A549 (cell line): ENCODE results near the gene ST3GAL5. TPM values are rescaled to one million over a fixed set of nuclear protein-coding genes. Genes with fewer than 3 reads are reported as not detected.

Source experiments
- ATAC-seq, 2 experiments: fragments of 200-7000 bp in 1 of 2; fragments of >200 bp in 1 of 2; cut with Nextera tagmentation in 1 of 2; cut with Tn5 transposase in 1 of 2; 3 replicates each; pipeline versions ENCODE4 v1.8.0 to v1.9.1; 2018 to 2020; ENCODE audit warnings: mild to moderate bottlenecking in 1 of 2, moderate library complexity in 1 of 2
- CTCF ChIA-PET: fragments of 300-600 bp; sonication (Branson Sonifier 250); formaldehyde crosslinking; extraction: SDS; loops from one replicate; lab custom pipeline; 2021; ENCODE audit warnings: antibody characterized with exemption, inconsistent platforms; lab: Yijun Ruan, JAX
- POLR2A ChIA-PET: fragments of 350-600 bp; formaldehyde crosslinking; extraction: SDS; loops from one replicate; lab custom pipeline; 2021; ENCODE audit warnings: antibody characterized with exemption, inconsistent platforms; lab: Yijun Ruan, JAX
- DNase-seq, 2 experiments: peaks; one replicate each; pipeline versions ENCODE4 v3.0.0 to v3.0.0-alpha.2; 2011 to 2016; ENCODE audit warnings: low read depth in 1 of 2, low spot score in 1 of 2
- FAIRE-seq: peaks from 2 replicates; lab custom pipeline; 2011; peaks lifted over from hg19 to GRCh38; lab: Jason Lieb, UNC
- H3K27ac ChIP-seq, 2 experiments: fragments of >200 bp; sonication (Bioruptor Twin); formaldehyde crosslinking; 3 replicates each; pipeline ENCODE4 v1.5.1; 2016 to 2017
- H3K4me1 ChIP-seq: fragments of >200 bp; sonication (Bioruptor Twin); formaldehyde crosslinking; 3 replicates; pipeline ENCODE4 v1.6.1; 2016
- H3K4me2 ChIP-seq: fragments of >200 bp; sonication (Bioruptor Twin); formaldehyde crosslinking; 3 replicates; pipeline ENCODE4 v1.6.1; 2016
- H3K4me3 ChIP-seq: fragments of >200 bp; sonication (Bioruptor Twin); formaldehyde crosslinking; 3 replicates; pipeline ENCODE4 v1.5.1; 2016
- H3K9me3 ChIP-seq: fragments of >200 bp; sonication (Bioruptor Twin); formaldehyde crosslinking; 3 replicates; pipeline ENCODE4 v1.6.1; 2016
- CBX8 ChIP-seq: fragments of 200-600 bp; sonication (generic); IDR thresholded peaks from 2 replicates; pipeline ENCODE4 v1.6.1; 2016
- CEBPB ChIP-seq, 2 experiments: fragments of >200 bp in 1 of 2; sonication (Bioruptor Twin) in 1 of 2; formaldehyde crosslinking in 1 of 2; IDR thresholded peaks; 2 replicates each; pipeline ENCODE4 v1.6.1; 2012 to 2016
- CTCF ChIP-seq: fragments of >200 bp; sonication (Bioruptor Twin); formaldehyde crosslinking; IDR thresholded peaks from 3 replicates; pipeline ENCODE4 v1.5.1; 2016
- EP300 ChIP-seq, 2 experiments: fragments of >200 bp; sonication (Bioruptor Twin); formaldehyde crosslinking; IDR thresholded peaks; 2 replicates in 1 of 2; 3 replicates in 1 of 2; pipeline ENCODE4 v1.6.1; 2016 to 2017
- FOSL2 ChIP-seq, 2 experiments: fragments of 450-650 bp in 1 of 2; fragments of >200 bp in 1 of 2; sonication (Bioruptor Twin) in 1 of 2; formaldehyde crosslinking; IDR thresholded peaks; 2 replicates each; pipeline versions ENCODE4 v1.5.0 to v1.6.1; 2016 to 2020; ENCODE audit warnings: mild to moderate bottlenecking in 1 of 2, moderate library complexity in 1 of 2
- FOXS1 ChIP-seq: fragments of 250-450 bp; sonication (Bioruptor Pico); IDR thresholded peaks from 2 replicates; pipeline ENCODE4 v1.5.0; 2020; ENCODE audit warnings: mild to moderate bottlenecking, moderate library complexity
- HOXB13 ChIP-seq: fragments of 250-450 bp; sonication (Bioruptor Pico); IDR thresholded peaks from 2 replicates; pipeline ENCODE4 v1.5.0; 2020; ENCODE audit warnings: low read depth, mild to moderate bottlenecking, moderate library complexity
- JUN ChIP-seq, 2 experiments: fragments of >200 bp; sonication (Bioruptor Twin); formaldehyde crosslinking; IDR thresholded peaks; 2 replicates in 1 of 2; 3 replicates in 1 of 2; pipeline ENCODE4 v1.6.1; 2016 to 2017
- KDM1A ChIP-seq: fragments of 200-600 bp; sonication (generic); IDR thresholded peaks from 2 replicates; pipeline ENCODE4 v1.6.1; 2016; ENCODE audit warnings: low read depth, mild to moderate bottlenecking
- MAX ChIP-seq: IDR thresholded peaks from 2 replicates; pipeline ENCODE4 v1.6.1; 2012
- MAZ ChIP-seq: fragments of 150-350 bp; IDR thresholded peaks from 2 replicates; pipeline ENCODE4 v1.6.1; 2014; ENCODE audit warnings: antibody characterized with exemption, low read depth, low read length, borderline replicate concordance
- MYC ChIP-seq: IDR thresholded peaks from 2 replicates; pipeline ENCODE4 v1.6.1; 2012; ENCODE audit warnings: mild to moderate bottlenecking, inconsistent platforms, low read length, improper control_type of control experiment, borderline replicate concordance
- NPAS2 ChIP-seq: fragments of 250-450 bp; sonication (Bioruptor Pico); IDR thresholded peaks from 2 replicates; pipeline ENCODE4 v1.8.0; 2022; ENCODE audit warnings: mild to moderate bottlenecking, moderate library complexity, borderline replicate concordance
- PBX3 ChIP-seq: IDR thresholded peaks from 2 replicates; pipeline ENCODE4 v1.6.1; 2012
- POLR2AphosphoS2 ChIP-seq: conservative IDR thresholded peaks from 2 replicates; pipeline ENCODE4 v1.6.1; 2012; ENCODE audit warnings: low read length, improper control_type of control experiment, inconsistent platforms
- RAD21 ChIP-seq, 2 experiments: fragments of >200 bp in 1 of 2; sonication (Bioruptor Twin) in 1 of 2; formaldehyde crosslinking in 1 of 2; IDR thresholded peaks in 1 of 2; conservative IDR thresholded peaks in 1 of 2; 2 replicates in 1 of 2; 3 replicates in 1 of 2; pipeline ENCODE4 v1.6.1; 2012 to 2018; ENCODE audit warnings: inconsistent platforms in 1 of 2
- SMC3 ChIP-seq: fragments of >200 bp; sonication (Bioruptor Twin); formaldehyde crosslinking; IDR thresholded peaks from 3 replicates; pipeline ENCODE4 v1.6.1; 2018; ENCODE audit warnings: inconsistent platforms
- USF2 ChIP-seq: fragments of 450-650 bp; IDR thresholded peaks from 2 replicates; pipeline ENCODE4 v1.6.1; 2014; ENCODE audit warnings: antibody characterized with exemption
- ZC3H11A ChIP-seq: fragments of 450-650 bp; IDR thresholded peaks from 2 replicates; pipeline ENCODE4 v1.6.1; 2014; ENCODE audit warnings: antibody characterized with exemption, mild to moderate bottlenecking
- ZNF302 ChIP-seq: fragments of 250-450 bp; sonication (Bioruptor Pico); IDR thresholded peaks from 2 replicates; pipeline ENCODE4 v1.9.0; 2021; ENCODE audit warnings: inconsistent platforms, mild to moderate bottlenecking, moderate library complexity
- WGBS: methylation state at CpG from one replicate; pipeline ENCODE4 v1.1.6; 2017; ENCODE audit errors: missing lambda C conversion rate; 5-methylcytosine and 5-hydroxymethylcytosine counted together
- polyA plus RNA-seq, 4 experiments: library from polyadenylated mRNA; depleted of rRNA in 3 of 4; stranded (reverse); fragments of >200 nt; fragmentation: RNase III in 1 of 4; extraction: RNeasy Plus Mini Kit Qiagen cat#74134 plus additional on column Dnase treatment in 1 of 4; gene quantifications; 2 replicates in 3 of 4; 3 replicates in 1 of 4; pipeline ENCODE4 v1.2.3, GENCODE V29; 2011 to 2017

ST3GAL5 gene
- polyA plus RNA-seq, 2 of the 4 experiments (the other 2 are of a cell fraction): 36.9 to 119 TPM

GRCh38 chr2:85819811-85820510, 68.8 kb downstream of the ST3GAL5 start (continued):
- TF ChIP-seq FOSL2 (IDR thresholded peaks at IDR 0.05) (no peak), FOSL2 (CRISPR knock-in tag; IDR thresholded peaks at IDR 0.05) (no peak), JUN (IDR thresholded peaks at IDR 0.05) (no peak), CBX8 (no peak), ZNF302 (no peak)
- TF ChIP-seq, all 56 proteins: peak for 0

GRCh38 chr2:85814802-85815550, 73.8 kb downstream of the ST3GAL5 start:
- ATAC-seq: peak; percentile 25 to 28; a peak in 3 of 6 replicates
- no peak for FAIRE-seq
- 57% methylated on average over 9 of the region's 10 CpGs for WGBS
- H3K9me3 ChIP-seq: no peaks in the 10 kb centered on the region
- H3K4me2 ChIP-seq: no peak overlapping the region
- peak overlapping the region; percentile 21 to 37; a peak in 3 of 6 replicates for H3K27ac ChIP-seq
- no peak overlapping the region for H3K4me3 ChIP-seq
- no peak for DNase-seq
- POLR2A ChIA-PET: no interaction called here
- CTCF ChIA-PET: interaction anchor here (0.9 to 35.1 kb wide), 50 partner anchors 11 to 658 kb away, joined by 3 to 1675 read pairs (median 6); partner anchors contain the start of genes ATOH8, GNLY and ST3GAL5
- H3K4me1 ChIP-seq: peaks cover 24% of the 10 kb centered on the region
- no peak for TF ChIP-seq HOXB13 (CRISPR knock-in tag)
- TF ChIP-seq EP300 (IDR thresholded peaks at IDR 0.05): no peak
- no peak for TF ChIP-seq POLR2AphosphoS2
- no peak for TF ChIP-seq USF2
- no peak for TF ChIP-seq ZC3H11A
- no peak for TF ChIP-seq MYC
- TF ChIP-seq MAZ: no peak
- TF ChIP-seq NPAS2 (CRISPR knock-in tag): no peak
- TF ChIP-seq CEBPB (IDR thresholded peaks at IDR 0.05): no peak
- no peak for TF ChIP-seq FOXS1 (CRISPR knock-in tag)

GRCh38 chr2:85813982-85814801, 74.6 kb downstream of the ST3GAL5 start:
- peak overlapping the region; percentile 52 to 71 for H3K27ac ChIP-seq
- peak; percentile 92 for FAIRE-seq
- peaks cover 24% of the 10 kb centered on the region for H3K4me1 ChIP-seq
- ChIA-PET CTCF (interaction anchor here (0.6 to 35.1 kb wide), 69 partner anchors 11 to 659 kb away, joined by 3 to 1675 read pairs (median 5); partner anchors contain the start of genes ATOH8, GNLY and ST3GAL5), POLR2A (no interaction called here)
- peak; percentile 98 for TF ChIP-seq CTCF
- TF ChIP-seq RAD21 (conservative IDR thresholded peaks at IDR 0.05 in 1 of 2, IDR thresholded peaks at IDR 0.05 in 1 of 2): peak; percentile 100
- TF ChIP-seq SMC3: peak; percentile 100
- peak; percentile 62; the same call in 1 of the 2 replicates for TF ChIP-seq MAX
- TF ChIP-seq CBX8: no peak
- no peak for TF ChIP-seq KDM1A
- no peak for TF ChIP-seq PBX3
- peak; percentile 91 to 93 for DNase-seq
- H3K9me3 ChIP-seq: no peaks in the 10 kb centered on the region
- no peak overlapping the region for H3K4me2 ChIP-seq
- H3K4me3 ChIP-seq: no peak overlapping the region
- peak; percentile 97 to 99 for ATAC-seq
- WGBS: 20% methylated on average over 13 of the region's 13 CpGs
